IMR-90 (cell line): ENCODE measurements around the gene DLL3. TPM values are rescaled to one million over a fixed set of nuclear protein-coding genes. Genes with fewer than 3 reads are reported as not detected.

Experiments used
- ATAC-seq: fragments of 200-7000 bp; cut with Tn5 transposase; 2 replicates; pipeline ENCODE4 v1.9.1; 2020; ENCODE audit warnings: low read depth, mild to moderate bottlenecking, moderate library complexity
- BruUV-seq: library from RNA; stranded (reverse); fragments of 400-500 nt; replicated peaks from 2 replicates; lab custom pipeline; 2021; lab: Mats Ljungman, UMichigan
- CTCF ChIA-PET: fragments of 300-600 bp; formaldehyde crosslinking; extraction: SDS; loops from one replicate; lab custom pipeline; 2021; ENCODE audit warnings: antibody characterized with exemption; lab: Yijun Ruan, JAX
- POLR2A ChIA-PET: fragments of 300-600 bp; sonication (Branson Sonifier 250); formaldehyde crosslinking; loops from one replicate; lab custom pipeline; 2022; ENCODE audit warnings: antibody characterized with exemption; ENCODE audit not compliant: unreplicated experiment; lab: Charles Lee
- DNase-seq: peaks from one replicate; pipeline ENCODE4 v3.0.0; 2013
- H2AFZ ChIP-seq: replicated peaks from 2 replicates; pipeline ENCODE3; 2013; ENCODE audit warnings: low read length, mild to moderate bottlenecking; ENCODE audit not compliant: poor library complexity
- H2AK5ac ChIP-seq: 2 replicates; pipeline ENCODE4 v1.6.1; 2013; ENCODE audit warnings: low read depth, low read length, inconsistent platforms
- H2AK9ac ChIP-seq: replicated peaks from 2 replicates; pipeline ENCODE3; 2013; ENCODE audit warnings: mild to moderate bottlenecking, low read depth, low read length, moderate library complexity; ENCODE audit not compliant: poor library complexity
- H2BK120ac ChIP-seq: 2 replicates; pipeline ENCODE4 v1.6.1; 2013; ENCODE audit warnings: low read depth, low read length, inconsistent platforms
- H2BK15ac ChIP-seq: 3 replicates; pipeline ENCODE4 v1.6.1; 2013; ENCODE audit warnings: low read depth, low read length, inconsistent platforms
- H2BK20ac ChIP-seq: 2 replicates; pipeline ENCODE4 v1.6.1; 2013; ENCODE audit warnings: low read depth, mild to moderate bottlenecking, inconsistent platforms, low read length, moderate library complexity
- H2BK5ac ChIP-seq: 2 replicates; pipeline ENCODE4 v1.6.1; 2013; ENCODE audit warnings: mild to moderate bottlenecking, low read depth, low read length, inconsistent platforms; ENCODE audit not compliant: poor library complexity, severe bottlenecking
- H3K14ac ChIP-seq: replicated peaks from 2 replicates; pipeline ENCODE4 v1.6.1; 2013; ENCODE audit warnings: low read depth, low read length, inconsistent platforms
- H3K18ac ChIP-seq: 2 replicates; pipeline ENCODE4 v1.6.1; 2013; ENCODE audit warnings: low read depth, low read length, control low read depth
- H3K23ac ChIP-seq: 2 replicates; pipeline ENCODE4 v1.6.1; 2013; ENCODE audit warnings: low read depth, low read length, inconsistent platforms
- H3K27ac ChIP-seq: 2 replicates; pipeline ENCODE4 v1.5.1; 2013; ENCODE audit warnings: mild to moderate bottlenecking, control low read depth, low read length; ENCODE audit not compliant: insufficient read depth
- H3K27me3 ChIP-seq: 2 replicates; pipeline ENCODE4 v1.6.1; 2013; ENCODE audit warnings: low read length; ENCODE audit not compliant: control insufficient read depth, insufficient read depth
- H3K36me3 ChIP-seq: 2 replicates; pipeline ENCODE4 v1.6.1; 2013; ENCODE audit warnings: low read length, mixed read lengths; ENCODE audit not compliant: control insufficient read depth, insufficient read depth
- H3K4ac ChIP-seq: 2 replicates; pipeline ENCODE4 v1.6.1; 2013; ENCODE audit warnings: low read depth, low read length, inconsistent platforms
- H3K4me1 ChIP-seq: 2 replicates; pipeline ENCODE4 v1.6.1; 2013; ENCODE audit warnings: low read length, mixed read lengths; ENCODE audit not compliant: control insufficient read depth, insufficient read depth
- H3K4me2 ChIP-seq: 2 replicates; pipeline ENCODE4 v1.6.1; 2013; ENCODE audit warnings: low read depth, mild to moderate bottlenecking, control low read depth, low read length, moderate library complexity
- H3K4me3 ChIP-seq: 2 replicates; pipeline ENCODE4 v1.5.1; 2013; ENCODE audit warnings: low read depth, mild to moderate bottlenecking, control low read depth, low read length, moderate library complexity; ENCODE audit not compliant: insufficient read depth
- H3K56ac ChIP-seq: 2 replicates; pipeline ENCODE4 v1.6.1; 2013; ENCODE audit warnings: low read length, inconsistent platforms; ENCODE audit not compliant: insufficient read depth; ENCODE audit errors: extremely low read depth
- H3K79me1 ChIP-seq, 2 experiments: 2 replicates each; pipeline ENCODE4 v1.6.1; 2013; ENCODE audit warnings: low read length in 2 of 2, inconsistent platforms in 1 of 2, low read depth in 1 of 2
- H3K9ac ChIP-seq: 2 replicates; pipeline ENCODE4 v1.6.1; 2013; ENCODE audit warnings: low read depth, low read length, control low read depth
- H3K9me1 ChIP-seq: 2 replicates; pipeline ENCODE4 v1.6.1; 2013; ENCODE audit warnings: low read length, inconsistent platforms; ENCODE audit not compliant: insufficient read depth
- H3K9me3 ChIP-seq: 2 replicates; pipeline ENCODE4 v1.6.1; 2013; ENCODE audit warnings: low read length; ENCODE audit not compliant: control insufficient read depth, insufficient read depth
- H4K20me1 ChIP-seq: 2 replicates; pipeline ENCODE4 v1.6.1; 2013; ENCODE audit warnings: low read length, inconsistent platforms; ENCODE audit not compliant: insufficient read depth
- H4K5ac ChIP-seq: 2 replicates; pipeline ENCODE4 v1.6.1; 2013; ENCODE audit warnings: mild to moderate bottlenecking, low read depth, low read length, control low read depth
- H4K8ac ChIP-seq, 2 experiments: 2 replicates each; pipeline ENCODE4 v1.6.1; 2013; ENCODE audit warnings: low read depth in 2 of 2, low read length in 2 of 2, control low read depth in 1 of 2, inconsistent platforms in 1 of 2
- H4K91ac ChIP-seq: 2 replicates; pipeline ENCODE4 v1.6.1; 2013; ENCODE audit warnings: low read depth, low read length, inconsistent platforms; ENCODE audit not compliant: insufficient read depth
- BHLHE40 ChIP-seq: fragments of 150-350 bp; IDR thresholded peaks from 2 replicates; pipeline ENCODE4 v1.6.1; 2016; ENCODE audit warnings: mild to moderate bottlenecking, low read depth, low read length
- CEBPB ChIP-seq: IDR thresholded peaks from 2 replicates; pipeline ENCODE4 v1.6.1; 2012; ENCODE audit warnings: low read depth, low read length, improper control_type of control experiment
- MAFK ChIP-seq: IDR thresholded peaks from 2 replicates; pipeline ENCODE4 v1.6.1; 2012; ENCODE audit warnings: low read depth, low read length, improper control_type of control experiment
- MAZ ChIP-seq: IDR thresholded peaks from 2 replicates; pipeline ENCODE4 v1.6.1; 2012; ENCODE audit warnings: low read depth, mild to moderate bottlenecking, low read length, improper control_type of control experiment, moderate library complexity, borderline replicate concordance
- NFE2L2 ChIP-seq: fragments of 150-350 bp; IDR thresholded peaks from 2 replicates; pipeline ENCODE4 v1.6.1; 2016; ENCODE audit warnings: low read depth, mild to moderate bottlenecking, low read length
- POLR2A ChIP-seq: IDR thresholded peaks from 2 replicates; pipeline ENCODE4 v1.6.1; 2012; ENCODE audit warnings: mild to moderate bottlenecking, low read depth, low read length
- RAD21 ChIP-seq: IDR thresholded peaks from 2 replicates; pipeline ENCODE4 v1.6.1; 2012; ENCODE audit warnings: low read length, improper control_type of control experiment
- RCOR1 ChIP-seq: IDR thresholded peaks from 2 replicates; pipeline ENCODE4 v1.6.1; 2012; ENCODE audit warnings: mild to moderate bottlenecking, low read length, improper control_type of control experiment; ENCODE audit not compliant: insufficient replicate concordance
- RFX5 ChIP-seq: IDR thresholded peaks from 2 replicates; pipeline ENCODE4 v1.8.0; 2012; ENCODE audit warnings: low read depth, mild to moderate bottlenecking, low read length, moderate library complexity
- SMC3 ChIP-seq: fragments of 150-350 bp; IDR thresholded peaks from 2 replicates; pipeline ENCODE4 v1.6.1; 2016; ENCODE audit warnings: low read depth, mild to moderate bottlenecking, antibody characterized with exemption, low read length, moderate library complexity
- WGBS, 2 experiments: methylation state at CpG; one replicate each; pipeline versions ENCODE4 v1.1.5 to v1.1.7; 2013; ENCODE audit warnings: missing lambda C conversion rate in 2 of 2; ENCODE audit not compliant: insufficient read length in 1 of 2; ENCODE audit errors: extremely low coverage in 2 of 2; 5-methylcytosine and 5-hydroxymethylcytosine counted together
- dilution Hi-C: fragments of 300-500 bp; cut with HindIII; formaldehyde crosslinking; loops from one replicate; pipeline ENCODE4 v1.14.3; 2018; ENCODE audit warnings: low sequenced_read_pairs; ENCODE audit not compliant: unreplicated experiment
- in situ Hi-C: fragments of 300-500 bp; cut with MboI; formaldehyde crosslinking; loops from 3 replicates; pipeline ENCODE4 v1.14.3; 2019; ENCODE audit warnings: low sequenced_read_pairs, inconsistent platforms, mixed read lengths
- intact Hi-C: fragments of 100-400 bp; cut with micrococcal nuclease; formaldehyde crosslinking; loops from 2 replicates; pipeline ENCODE4 v1.10.0; 2022
- polyA plus RNA-seq, 3 experiments: library from polyadenylated mRNA; depleted of rRNA; stranded (reverse); fragments of >200 nt; gene quantifications; 2 replicates each; pipeline ENCODE4 v1.2.3, GENCODE V29; 2012; ENCODE audit warnings: low replicate concordance in 1 of 3
- total RNA-seq: library from RNA; depleted of rRNA; stranded (reverse); fragments of >200 nt; gene quantifications from 2 replicates; pipeline ENCODE4 v1.2.3, GENCODE V29; 2012
- TF ChIP-seq, protein P1 (sequence below): conservative IDR thresholded peaks from 2 replicates; pipeline ENCODE4 v1.5.1; 2012; ENCODE audit warnings: mild to moderate bottlenecking, low read depth, low read length, improper control_type of control experiment
- TF ChIP-seq, protein P2 (sequence below): fragments of 150-350 bp; IDR thresholded peaks from 2 replicates; pipeline ENCODE4 v1.6.1; 2016; ENCODE audit warnings: low read depth, mild to moderate bottlenecking, low read length, moderate library complexity, borderline replicate concordance
- TF ChIP-seq, protein P3 (sequence below): fragments of 150-350 bp; IDR thresholded peaks from 2 replicates; pipeline ENCODE4 v1.6.1; 2017; ENCODE audit warnings: mild to moderate bottlenecking, antibody characterized with exemption, low read length, low read depth

Gene DLL3
- total and polyA plus RNA-seq, 2 of the 4 experiments (the other 2 are of a cell fraction): 0.36 to 1.3 TPM

DNA sequence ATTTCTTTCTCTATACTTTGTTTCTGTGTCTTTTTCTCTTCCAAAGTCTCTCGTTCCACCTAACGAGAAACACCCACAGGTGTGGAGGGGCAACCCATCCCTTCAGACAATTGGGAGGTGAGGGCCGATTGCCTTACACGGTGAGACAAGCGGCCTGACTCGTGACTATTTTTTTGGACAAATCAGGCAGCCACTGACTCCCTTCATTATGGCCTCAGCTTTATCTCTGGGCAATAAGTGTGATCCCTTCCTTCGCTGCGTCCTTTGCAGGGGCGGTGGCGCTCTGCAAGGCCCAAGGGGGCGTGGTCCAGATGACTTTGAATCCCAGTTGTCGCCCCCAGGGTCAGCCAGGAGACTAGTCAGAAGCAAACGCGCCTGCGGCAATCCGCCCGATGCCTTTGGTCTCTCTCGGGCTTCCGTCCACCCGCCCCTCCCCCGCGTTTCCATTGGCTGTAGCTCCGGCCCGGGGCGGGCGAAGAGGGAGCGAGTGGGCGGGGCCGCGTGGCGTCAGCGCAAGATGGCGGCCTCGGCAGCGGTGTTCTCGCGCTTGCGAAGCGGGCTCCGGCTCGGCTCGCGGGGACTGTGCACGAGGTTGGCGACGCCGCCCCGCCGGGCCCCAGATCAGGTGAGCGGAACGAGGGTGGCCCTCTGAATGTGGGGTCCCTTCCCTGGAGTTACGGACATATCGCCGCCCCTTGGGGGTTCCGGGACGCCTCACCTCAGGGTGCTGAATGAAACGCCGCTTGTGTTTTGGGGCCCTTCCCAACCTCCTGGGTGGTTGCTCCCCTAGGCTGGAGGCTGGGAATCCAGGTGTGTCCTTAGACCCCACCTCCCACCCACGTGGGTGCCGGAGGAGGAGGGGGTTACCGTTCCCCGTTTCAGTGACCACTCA is 18.2 kb upstream of the DLL3 start, which contains the start of gene TIMM50:
TIMM50 (plus strand) TSS at position 502 of the 892 bp plus-strand sequence; CDS start at position 518, 16 bp downstream.
- Histone ChIP-seq H2AK9ac (peak within 1 kb of the TSS; percentile 96), H4K5ac (peak within 1 kb of the TSS; percentile 98), H3K56ac (peak within 1 kb of the TSS; percentile 65), H3K79me1 (peaks cover 23 to 28% of the 10 kb centered on the region in 2 experiments), H3K14ac (peak within 1 kb of the TSS; percentile 96), H4K91ac (peak within 1 kb of the TSS; percentile 93), H3K9me3 (no peaks in the 10 kb centered on the region), H2AK5ac (peak within 1 kb of the TSS; percentile 73), H2BK15ac (no peak within 1 kb of the TSS), H2BK20ac (no peak within 1 kb of the TSS), H3K23ac (peak within 1 kb of the TSS; percentile 73; the same call in 1 of the 2 replicates), H4K8ac (peak within 1 kb of the TSS; percentile 99 to 100), H3K18ac (peak within 1 kb of the TSS; percentile 78), H3K27ac (peak within 1 kb of the TSS; percentile 88), H2BK120ac (peak within 1 kb of the TSS; percentile 17; the same call in 1 of the 2 replicates), H3K4ac (peak within 1 kb of the TSS; percentile 84), H2AFZ (peak within 1 kb of the TSS; percentile 98), H3K4me3 (peak within 1 kb of the TSS; percentile 75), H3K9ac (peak within 1 kb of the TSS; percentile 83), H3K4me2 (peak within 1 kb of the TSS; percentile 98), H4K20me1 (peaks cover 11% of the 10 kb centered on the region; the same call in 1 of the 2 replicates), H3K27me3 (no peaks in the 10 kb centered on the region), H3K9me1 (no peaks in the 10 kb centered on the region), H3K36me3 (peaks cover 16% of the 10 kb centered on the region), H3K4me1 (peaks cover 9% of the 10 kb centered on the region), H2BK5ac (peak within 1 kb of the TSS; percentile 86)
- dilution Hi-C loops: no loop called here
- peak; percentile 99 for ATAC-seq
- 2% methylated on average over 9 of the region's 62 CpGs; no CpG with 5 or more reads in 1 of the 2 experiments for WGBS, 2 experiments
- BruUV-seq: no TSS peak
- intact Hi-C loops: loop anchor here (2.0 kb wide), 1 partner anchor 52 kb away; the partner anchor contains the start of gene EID2B
- in situ Hi-C loops: no loop called here
- peak; percentile 88 for DNase-seq
- ChIA-PET POLR2A (interaction anchor here (1.0 kb wide), 1 partner anchor 45 kb away, joined by 3 read pairs; the partner anchor contains the start of gene RPS16), CTCF (no interaction called here)
- TF ChIP-seq, protein P1, sequence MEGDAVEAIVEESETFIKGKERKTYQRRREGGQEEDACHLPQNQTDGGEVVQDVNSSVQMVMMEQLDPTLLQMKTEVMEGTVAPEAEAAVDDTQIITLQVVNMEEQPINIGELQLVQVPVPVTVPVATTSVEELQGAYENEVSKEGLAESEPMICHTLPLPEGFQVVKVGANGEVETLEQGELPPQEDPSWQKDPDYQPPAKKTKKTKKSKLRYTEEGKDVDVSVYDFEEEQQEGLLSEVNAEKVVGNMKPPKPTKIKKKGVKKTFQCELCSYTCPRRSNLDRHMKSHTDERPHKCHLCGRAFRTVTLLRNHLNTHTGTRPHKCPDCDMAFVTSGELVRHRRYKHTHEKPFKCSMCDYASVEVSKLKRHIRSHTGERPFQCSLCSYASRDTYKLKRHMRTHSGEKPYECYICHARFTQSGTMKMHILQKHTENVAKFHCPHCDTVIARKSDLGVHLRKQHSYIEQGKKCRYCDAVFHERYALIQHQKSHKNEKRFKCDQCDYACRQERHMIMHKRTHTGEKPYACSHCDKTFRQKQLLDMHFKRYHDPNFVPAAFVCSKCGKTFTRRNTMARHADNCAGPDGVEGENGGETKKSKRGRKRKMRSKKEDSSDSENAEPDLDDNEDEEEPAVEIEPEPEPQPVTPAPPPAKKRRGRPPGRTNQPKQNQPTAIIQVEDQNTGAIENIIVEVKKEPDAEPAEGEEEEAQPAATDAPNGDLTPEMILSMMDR: no peak
- no peak for TF ChIP-seq RFX5
- no peak for TF ChIP-seq MAFK
- no peak for TF ChIP-seq BHLHE40
- peak; percentile 86; the same call in 1 of the 2 replicates for TF ChIP-seq MAZ
- TF ChIP-seq SMC3: no peak
- no peak for TF ChIP-seq CEBPB
- TF ChIP-seq RAD21: no peak
- no peak for TF ChIP-seq NFE2L2
- TF ChIP-seq RCOR1: no peak
- TF ChIP-seq, protein P2, sequence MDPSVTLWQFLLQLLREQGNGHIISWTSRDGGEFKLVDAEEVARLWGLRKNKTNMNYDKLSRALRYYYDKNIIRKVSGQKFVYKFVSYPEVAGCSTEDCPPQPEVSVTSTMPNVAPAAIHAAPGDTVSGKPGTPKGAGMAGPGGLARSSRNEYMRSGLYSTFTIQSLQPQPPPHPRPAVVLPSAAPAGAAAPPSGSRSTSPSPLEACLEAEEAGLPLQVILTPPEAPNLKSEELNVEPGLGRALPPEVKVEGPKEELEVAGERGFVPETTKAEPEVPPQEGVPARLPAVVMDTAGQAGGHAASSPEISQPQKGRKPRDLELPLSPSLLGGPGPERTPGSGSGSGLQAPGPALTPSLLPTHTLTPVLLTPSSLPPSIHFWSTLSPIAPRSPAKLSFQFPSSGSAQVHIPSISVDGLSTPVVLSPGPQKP: no peak
- TF ChIP-seq, protein P3, sequence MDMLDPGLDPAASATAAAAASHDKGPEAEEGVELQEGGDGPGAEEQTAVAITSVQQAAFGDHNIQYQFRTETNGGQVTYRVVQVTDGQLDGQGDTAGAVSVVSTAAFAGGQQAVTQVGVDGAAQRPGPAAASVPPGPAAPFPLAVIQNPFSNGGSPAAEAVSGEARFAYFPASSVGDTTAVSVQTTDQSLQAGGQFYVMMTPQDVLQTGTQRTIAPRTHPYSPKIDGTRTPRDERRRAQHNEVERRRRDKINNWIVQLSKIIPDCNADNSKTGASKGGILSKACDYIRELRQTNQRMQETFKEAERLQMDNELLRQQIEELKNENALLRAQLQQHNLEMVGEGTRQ: peak; percentile 17; the same call in 1 of the 2 replicates
- peak; percentile 83 for TF ChIP-seq POLR2A
